MM.1S (cell line): ENCODE results near the gene CFAP46.

ENCODE experiments used
- CTCF ChIP-seq: fragments of 300-600 bp; sonication (generic); IDR thresholded peaks from 2 replicates; pipeline ENCODE4 v1.5.1; 2016; ENCODE audit warnings: antibody characterized with exemption, low read length, mixed read lengths
- EZH2 ChIP-seq: fragments of 300-600 bp; sonication (generic); optimal IDR thresholded peaks from 2 replicates; pipeline ENCODE3; 2017; ENCODE audit warnings: low read depth, mild to moderate bottlenecking, antibody characterized with exemption, low read length, mixed read lengths
- EZH2phosphoT487 ChIP-seq: fragments of 300-600 bp; sonication (generic); IDR thresholded peaks from 2 replicates; pipeline ENCODE4 v1.6.1; 2018; ENCODE audit warnings: antibody characterized with exemption, low read length

- TF ChIP-seq CTCF (no peak), EZH2 (no peak), EZH2phosphoT487 (no peak)
Measured at GRCh38 chr10:132820056-132820455, 122.3 kb downstream of the CFAP46 start.
